T follicular helper cell (primary cell): ENCODE data around the gene ZNF211.

Source experiments
- DNase-seq: peaks from one replicate; pipeline ENCODE4 v3.0.0-alpha.2; 2020; ENCODE audit warnings: low read depth

ZNF211 gene

DNA sequence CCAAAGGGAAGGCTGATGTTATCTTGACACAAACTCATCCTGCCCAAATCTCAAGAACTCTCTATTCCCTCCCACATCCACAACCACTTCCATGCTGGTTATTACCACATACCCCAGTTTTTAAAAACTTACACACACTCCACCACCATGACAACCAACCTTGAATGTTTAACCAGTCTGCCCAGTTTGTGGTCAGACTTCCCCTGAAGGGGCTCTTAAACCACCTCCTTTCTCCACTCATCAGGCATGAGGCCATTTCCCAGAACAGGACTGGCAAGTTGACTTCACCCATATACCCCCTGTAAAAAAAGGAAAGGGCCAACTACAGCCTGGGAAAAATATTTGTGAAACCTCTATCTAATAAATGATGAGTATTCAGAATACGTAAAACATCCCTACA, 23.4 kb downstream of the ZNF211 start:
- no peak for DNase-seq

DNA sequence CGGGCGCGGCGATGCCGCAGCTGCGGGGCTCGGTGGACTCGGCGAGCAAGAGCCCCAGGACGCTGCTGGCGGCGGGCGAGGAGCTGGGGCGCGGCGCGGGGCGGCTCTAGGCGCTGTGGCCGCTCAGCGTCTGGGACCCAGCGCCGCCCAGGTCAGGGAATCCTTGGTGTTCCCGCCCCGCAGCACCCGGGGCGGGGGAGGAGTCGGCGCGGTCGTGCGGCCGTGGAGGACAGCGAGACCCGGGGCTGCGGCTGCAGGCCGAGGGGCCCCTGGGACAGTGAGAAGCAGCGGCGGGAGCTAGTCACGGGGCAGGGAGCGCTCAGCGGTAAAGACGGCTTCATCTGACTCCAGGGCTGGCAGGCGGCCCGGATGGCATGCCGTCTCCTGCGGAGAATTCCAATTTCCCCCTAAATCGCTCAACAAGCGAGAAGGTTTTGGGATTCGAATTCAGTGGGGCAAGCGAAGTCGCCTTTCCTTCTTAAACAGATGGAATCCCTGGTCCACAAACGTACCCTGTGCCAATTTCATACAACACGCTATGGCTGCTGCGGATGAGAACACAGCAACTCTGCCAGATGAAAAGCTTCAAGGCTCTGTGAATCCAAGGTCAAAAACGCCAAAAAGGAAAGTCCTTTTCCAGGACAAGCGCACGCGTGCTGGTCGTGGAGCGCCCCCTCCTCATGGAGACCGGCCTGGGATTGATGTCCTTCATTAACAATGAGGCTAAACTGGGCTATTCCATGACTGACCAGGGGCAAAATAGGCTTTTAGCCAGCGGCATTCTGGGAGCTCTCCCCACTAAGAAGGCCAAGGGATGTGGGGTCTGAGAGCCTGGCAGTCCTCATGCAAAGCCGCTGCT, 31.5 kb downstream of the ZNF211 start:
- DNase-seq, result no peak

DNA sequence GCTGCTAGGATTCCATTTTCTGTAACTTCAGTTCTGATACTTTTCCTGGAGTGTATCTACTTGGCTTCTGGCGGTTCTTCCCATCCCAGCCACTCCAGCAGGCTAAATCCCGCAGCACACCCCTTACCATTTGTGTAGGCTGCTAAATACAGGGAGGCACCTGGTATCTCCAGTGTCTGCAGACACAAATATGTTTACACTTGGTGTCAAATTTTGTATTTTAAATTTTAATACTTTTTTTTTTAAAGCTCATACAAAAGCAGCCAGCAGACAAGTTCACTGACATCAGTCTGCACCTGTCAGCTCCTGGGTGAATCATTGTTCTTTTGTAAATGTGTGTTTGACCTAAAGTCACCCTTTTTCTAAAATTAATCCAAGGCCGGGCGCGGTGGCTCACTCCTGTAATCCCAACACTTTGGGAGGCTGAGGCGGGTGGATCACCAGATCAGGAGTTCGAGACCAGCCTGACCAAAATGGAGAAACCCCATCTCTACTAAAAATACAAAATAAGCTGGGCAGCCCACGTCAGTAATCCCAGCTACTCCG, 32.4 kb downstream of the ZNF211 start:
- DNase-seq, result no peak

GRCh38 chr19:57667228-57667627, 34.3 kb downstream of the ZNF211 start:
- no peak for DNase-seq

DNA sequence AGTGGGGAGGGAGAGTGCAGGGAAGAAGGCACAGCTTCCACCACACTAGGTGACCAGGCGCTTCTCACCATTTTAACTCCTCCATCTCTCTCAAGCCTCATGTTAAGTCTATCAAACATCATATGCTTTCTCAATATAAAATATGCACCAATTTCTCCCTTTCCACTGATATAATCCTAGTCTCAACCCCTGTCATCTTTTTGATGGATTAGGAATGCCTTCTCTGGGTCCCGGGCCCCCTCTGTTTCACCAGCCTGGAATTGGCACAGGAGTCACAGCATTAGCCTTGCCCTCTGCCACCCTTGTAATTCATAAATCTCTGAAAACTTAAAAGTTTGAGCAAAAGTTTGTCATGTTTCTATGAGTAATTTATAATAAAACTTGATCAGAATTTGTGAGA, 35.7 kb downstream of the ZNF211 start, which contains the start of gene ZSCAN4:
Gene ZSCAN4, plus strand, starts transcription at position 301 of the 400 bp plus-strand sequence. CDS start 7,211 bp downstream, outside the sequence.
- no peak for DNase-seq

- DNase-seq, result no peak
Measured at GRCh38 chr19:57671124-57671895, 38.3 kb downstream of the ZNF211 start.

- no peak for DNase-seq
Measured at GRCh38 chr19:57672466-57672865, 39.5 kb downstream of the ZNF211 start.

DNA sequence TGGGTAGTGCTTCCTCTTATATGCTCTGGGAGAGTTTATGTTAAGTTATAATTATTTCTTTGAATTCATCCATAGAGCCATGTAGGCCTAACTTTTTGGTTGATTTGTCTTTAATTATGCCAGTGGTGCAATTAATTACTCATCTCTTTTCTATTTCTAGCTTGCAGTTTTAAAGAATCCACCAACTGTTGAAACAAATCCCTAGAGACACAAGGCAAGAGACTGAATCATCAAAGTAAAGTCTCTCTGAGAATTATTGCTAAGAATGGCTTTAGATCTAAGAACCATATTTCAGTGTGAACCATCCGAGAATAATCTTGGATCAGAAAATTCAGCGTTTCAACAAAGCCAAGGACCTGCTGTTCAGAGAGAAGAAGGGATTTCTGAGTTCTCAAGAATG, 42.9 kb downstream of the ZNF211 start:
- no peak for DNase-seq

DNA sequence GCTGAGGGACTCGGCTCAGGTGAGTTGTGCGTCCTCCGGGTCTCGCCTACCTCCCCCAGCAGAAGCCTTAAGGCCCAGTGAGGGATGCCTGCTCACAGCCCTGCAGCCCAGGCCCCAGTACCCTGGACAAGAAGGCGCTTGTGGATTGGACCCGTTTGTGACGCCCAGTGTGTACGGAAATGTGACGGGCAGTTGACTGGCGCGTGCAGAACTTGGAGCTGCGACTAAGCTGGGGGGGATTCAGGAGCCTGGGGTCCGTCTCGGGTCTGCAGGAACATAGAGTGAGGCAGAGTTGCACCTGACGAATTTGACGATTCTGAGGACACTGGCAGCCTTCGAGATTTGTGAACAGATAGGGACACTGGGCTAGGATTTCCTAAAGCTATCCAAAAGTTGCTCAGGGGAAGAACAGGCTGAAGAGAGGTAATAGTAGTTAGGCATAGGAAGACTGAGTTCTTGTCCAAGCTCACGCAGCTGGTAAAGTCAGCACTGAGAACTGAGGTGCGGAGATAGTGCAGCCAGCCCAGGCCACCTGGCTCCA, 49.3 kb downstream of the ZNF211 start:
- no peak for DNase-seq

GRCh38 chr19:57686727-57687126, 53.8 kb downstream of the ZNF211 start:
- no peak for DNase-seq

- DNase-seq, result no peak
Measured at GRCh38 chr19:57687363-57688010, 54.5 kb downstream of the ZNF211 start.

DNA sequence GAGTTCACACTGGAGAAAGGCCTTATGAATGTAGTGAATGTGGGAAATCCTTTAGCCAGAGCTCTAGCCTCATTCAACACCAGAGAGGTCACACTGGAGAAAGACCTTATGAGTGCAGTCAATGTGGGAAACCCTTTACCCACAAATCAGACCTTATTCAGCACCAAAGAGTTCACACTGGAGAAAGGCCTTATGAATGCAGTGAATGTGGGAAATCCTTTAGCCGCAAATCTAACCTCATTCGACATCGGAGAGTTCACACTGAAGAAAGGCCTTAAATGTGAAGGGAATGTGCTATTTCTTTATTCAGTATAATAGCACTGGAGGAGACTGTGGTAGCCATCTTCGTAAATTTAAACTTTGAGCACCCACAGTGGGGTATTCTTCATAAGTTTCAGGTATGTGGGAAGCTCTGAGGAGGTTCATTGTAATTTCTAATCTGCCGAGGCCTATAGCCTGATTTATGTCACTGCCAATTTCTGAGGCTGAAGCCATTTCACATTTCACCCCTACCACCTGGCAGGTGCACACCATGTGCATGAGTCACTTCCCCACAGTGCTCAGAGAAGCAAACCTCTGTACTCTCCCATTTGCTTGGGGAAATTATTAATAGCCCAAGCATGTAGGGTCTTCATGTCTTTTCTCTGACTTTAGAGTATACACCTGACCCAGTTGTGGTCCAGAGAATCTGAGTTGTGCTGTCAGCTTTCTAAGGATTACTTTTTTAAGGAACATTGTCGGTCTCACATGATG, 55.2 kb downstream of the ZNF211 start:
- no peak for DNase-seq

DNA sequence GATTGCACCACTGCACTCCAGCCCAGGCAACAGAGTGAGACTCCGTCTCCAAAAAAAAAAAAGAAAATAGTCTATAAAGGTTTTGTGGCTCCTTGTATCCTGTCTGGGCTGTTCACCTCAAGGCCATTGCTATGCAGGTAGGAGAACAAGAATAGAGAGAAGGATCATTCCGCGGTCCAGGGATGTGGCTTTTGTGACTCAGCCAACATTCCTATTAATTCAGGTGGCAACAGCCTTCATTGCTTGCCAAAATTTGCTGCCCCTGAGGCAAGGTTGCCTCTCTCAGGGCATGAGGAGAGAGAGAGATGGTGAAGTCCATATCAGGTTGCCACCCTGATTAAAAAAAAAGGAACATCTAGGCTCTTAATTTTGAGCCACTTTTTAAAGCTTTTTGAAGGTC, 56.8 kb downstream of the ZNF211 start:
- no peak for DNase-seq
